GM23248 (cell line): ENCODE measurements around the gene ENAH.

Source experiments
- EZH2 ChIP-seq: fragments of 200-600 bp; sonication (generic); IDR thresholded peaks from 2 replicates; pipeline ENCODE4 v1.6.1; 2018; ENCODE audit warnings: antibody characterized with exemption, mild to moderate bottlenecking; ENCODE audit not compliant: insufficient read depth, poor library complexity, severe bottlenecking
- EZH2phosphoT487 ChIP-seq: fragments of 200-600 bp; sonication (generic); IDR thresholded peaks from 2 replicates; pipeline ENCODE4 v1.6.1; 2018; ENCODE audit warnings: antibody characterized with exemption, moderate library complexity, mild to moderate bottlenecking, low read depth; ENCODE audit not compliant: insufficient read depth

DNA sequence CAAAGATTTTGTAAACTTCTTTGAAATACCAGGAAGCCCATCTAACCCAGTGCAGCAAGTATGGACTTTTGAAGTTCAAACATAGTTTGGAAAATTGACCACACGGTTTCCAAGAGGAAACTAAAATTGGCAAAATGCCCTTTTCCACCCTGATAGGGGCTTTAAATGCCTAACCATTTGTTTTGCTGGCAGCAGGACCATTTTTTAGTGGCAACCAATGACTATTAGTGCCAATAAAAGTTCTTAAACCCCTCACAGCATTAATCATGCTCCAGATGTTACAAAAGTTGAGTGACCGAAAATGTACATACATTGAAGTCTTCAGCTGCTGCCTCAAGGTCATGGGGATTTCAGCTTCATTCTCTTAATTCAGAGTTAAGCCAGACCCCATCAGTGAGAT lies 46.4 kb upstream of the ENAH start:
- TF ChIP-seq EZH2 (no peak), EZH2phosphoT487 (no peak)
